Ureter (tissue), 1 donor: ENCODE results near the gene CMTM8. TPM values are rescaled to one million over a fixed set of nuclear protein-coding genes. Genes with fewer than 3 reads are reported as not detected.

Experiments
- DNase-seq: peaks from one replicate; pipeline ENCODE4 v3.0.0-alpha.2; 2020; ENCODE audit warnings: low spot score
- total RNA-seq: library from RNA; stranded (reverse); gene quantifications from one replicate; pipeline ENCODE4 v1.2.4, GENCODE V29; 2023
- donor health status: DM: yes; HTN: yes; CAD: no.

CMTM8 gene
- total RNA-seq, 1 donor from 2014 or later, result 5.7 TPM

- DNase-seq, result no peak
These were observed 167.3 kb downstream of the CMTM8 start for GRCh38 chr3:32405711-32406323.

- peak; percentile 68 for DNase-seq
These were observed 168.3 kb downstream of the CMTM8 start for GRCh38 chr3:32406486-32407408.

GRCh38 chr3:32410367-32411246 lies 172.1 kb downstream of the CMTM8 start:
- no peak for DNase-seq

- DNase-seq, result no peak
These were observed 173.0 kb downstream of the CMTM8 start for GRCh38 chr3:32411442-32411841.

GRCh38 chr3:32412887-32413286 lies 174.4 kb downstream of the CMTM8 start:
- DNase-seq, result no peak

- DNase-seq, result no peak
These were observed 175.5 kb downstream of the CMTM8 start for GRCh38 chr3:32413845-32414521.

- DNase-seq, result no peak
These were observed 176.2 kb downstream of the CMTM8 start for GRCh38 chr3:32414522-32415202.

- no peak for DNase-seq
These were observed 181.3 kb downstream of the CMTM8 start for GRCh38 chr3:32419742-32420125.

Other genes with a start within 250 kb of the CMTM8 start
- gene GPD1L, start 132.1 kb upstream of the CMTM8 start, total RNA-seq, result 60.8 TPM
- gene CMTM7, start 153.2 kb downstream of the CMTM8 start, total RNA-seq, result 72.2 TPM